Liver (tissue), 9 donors: ENCODE measurements around the gene NGF. TPM values are rescaled to one million over a fixed set of nuclear protein-coding genes. Genes with fewer than 3 reads are reported as not detected.

ENCODE experiments used
- DNase-seq: peaks from one replicate; pipeline ENCODE4 v3.0.0-alpha.2; 2017; ENCODE audit warnings: low spot score
- H3K27ac ChIP-seq, 2 donors: one replicate each; pipeline ENCODE4 v1.7.0; 2013; ENCODE audit warnings: inconsistent platforms in 2 of 2, low read length in 2 of 2, control low read depth in 1 of 2, low read depth in 1 of 2, mild to moderate bottlenecking in 1 of 2
- H3K27me3 ChIP-seq, 4 donors: one replicate each; pipeline versions ENCODE4 v1.6.1 to v1.7.0; 2013; ENCODE audit warnings: low read length in 3 of 4, inconsistent platforms in 1 of 4, mild to moderate bottlenecking in 1 of 4, moderate library complexity in 1 of 4; ENCODE audit not compliant: control insufficient read depth in 4 of 4, insufficient read depth in 4 of 4
- H3K36me3 ChIP-seq, 4 donors: one replicate each; pipeline versions ENCODE4 v1.6.1 to v1.7.0; 2013; ENCODE audit warnings: low read length in 3 of 4, mild to moderate bottlenecking in 3 of 4, low read depth in 1 of 4, moderate library complexity in 1 of 4; ENCODE audit not compliant: control insufficient read depth in 4 of 4, insufficient read depth in 3 of 4
- H3K4me1 ChIP-seq, 4 donors: one replicate each; pipeline versions ENCODE4 v1.6.1 to v1.7.0; 2013; ENCODE audit warnings: low read length in 3 of 4, mild to moderate bottlenecking in 3 of 4, moderate library complexity in 1 of 4; ENCODE audit not compliant: control insufficient read depth in 4 of 4, insufficient read depth in 4 of 4
- H3K4me3 ChIP-seq, 3 donors: one replicate each; pipeline versions ENCODE4 v1.6.1 to v1.7.0; 2013; ENCODE audit warnings: low read length in 3 of 3, control low read depth in 1 of 3, low read depth in 1 of 3, mild to moderate bottlenecking in 1 of 3
- H3K9ac ChIP-seq, 2 donors: one replicate each; pipeline ENCODE4 v1.7.0; 2013; ENCODE audit warnings: low read length in 2 of 2, mild to moderate bottlenecking in 2 of 2, moderate library complexity in 2 of 2, control low read depth in 1 of 2, low read depth in 1 of 2
- H3K9me3 ChIP-seq, 4 donors: one replicate each; pipeline versions ENCODE4 v1.6.1 to v1.7.0; 2013; ENCODE audit warnings: low read length in 3 of 4; ENCODE audit not compliant: control insufficient read depth in 4 of 4
- CTCF ChIP-seq: fragments of 150-350 bp; IDR thresholded peaks from 2 replicates; pipeline ENCODE4 v1.5.1; 2017; ENCODE audit warnings: improper control_type of control experiment, low read depth, low read length; ENCODE audit not compliant: missing input control
- FOXA1 ChIP-seq: IDR thresholded peaks from 2 replicates; pipeline ENCODE4 v1.6.1; 2016; ENCODE audit warnings: antibody characterized with exemption
- FOXA2 ChIP-seq: IDR thresholded peaks from 2 replicates; pipeline ENCODE4 v1.6.1; 2016; ENCODE audit warnings: antibody characterized with exemption
- GABPA ChIP-seq, 2 donors: IDR thresholded peaks in 1 of 2; conservative IDR thresholded peaks in 1 of 2; 2 replicates each; pipeline ENCODE4 v1.6.1; 2016; ENCODE audit warnings: antibody characterized with exemption in 2 of 2, mild to moderate bottlenecking in 1 of 2, moderate library complexity in 1 of 2
- RAD21 ChIP-seq, 2 donors: IDR thresholded peaks; 2 replicates each; pipeline ENCODE4 v1.6.1; 2016; ENCODE audit warnings: antibody characterized with exemption in 2 of 2, mild to moderate bottlenecking in 2 of 2
- REST ChIP-seq: IDR thresholded peaks from 2 replicates; pipeline ENCODE4 v1.6.1; 2016; ENCODE audit warnings: antibody characterized with exemption, mild to moderate bottlenecking
- RXRA ChIP-seq, 2 donors: IDR thresholded peaks; 2 replicates each; pipeline ENCODE4 v1.6.1; 2017 to 2018; ENCODE audit warnings: antibody characterized with exemption in 2 of 2, mild to moderate bottlenecking in 1 of 2
- SP1 ChIP-seq: IDR thresholded peaks from 2 replicates; pipeline ENCODE4 v1.6.1; 2018; ENCODE audit warnings: antibody characterized with exemption, mild to moderate bottlenecking
- TAF1 ChIP-seq: conservative IDR thresholded peaks from 2 replicates; pipeline ENCODE4 v1.6.1; 2016; ENCODE audit warnings: antibody characterized with exemption, mild to moderate bottlenecking
- ZBTB33 ChIP-seq: IDR thresholded peaks from 2 replicates; pipeline ENCODE4 v1.6.1; 2016; ENCODE audit warnings: antibody characterized with exemption
- whole genome bisulfite sequencing: extraction: QIAGEN DNeasy Blood & Tissue Kit; methylation state at CpG from one replicate; pipeline ENCODE4 v1.1.7; 2013; 5-methylcytosine and 5-hydroxymethylcytosine counted together
- polyA plus RNA-seq, 2 donors: library from polyadenylated mRNA; stranded (reverse) in 1 of 2; unstranded in 1 of 2; fragments of 200-250 nt in 1 of 2; fragments of >200 nt in 1 of 2; fragmentation: Nextera tagmentation in 1 of 2; extraction: Ambion mirVana in 1 of 2; gene quantifications; one replicate each; pipeline versions ENCODE4 v1.2.1 to v1.2.3, GENCODE V29; 2013 to 2015
- total RNA-seq, 2 donors: library from RNA; depleted of rRNA; stranded (reverse); fragments of >200 nt; gene quantifications; one replicate each; pipeline ENCODE4 v1.2.3, GENCODE V29; 2014
- donor health status: healthy.
- donor health status: healthy.
- donor health status: healthy.
- donor health status: healthy.
- donor health status: healthy.

The NGF gene
- total and polyA plus RNA-seq, 4 donors, result 0.79 to 2.1 (median 1.2) TPM

- Histone ChIP-seq H3K36me3 (no peaks in the 10 kb centered on the region), H3K27me3 (peaks cover 0 to 19% (median 5%) of the 10 kb centered on the region in 4 donors), H3K4me3 (no peak overlapping the region), H3K9ac (no peak overlapping the region), H3K9me3 (no peaks in the 10 kb centered on the region), H3K27ac (no peak overlapping the region), H3K4me1 (peaks cover 0 to 6% (median 0%) of the 10 kb centered on the region in 4 donors)
- DNase-seq, result no peak
- 70% methylated on average over 2 of the region's 2 CpGs for whole genome bisulfite sequencing
- no peak for TF ChIP-seq TAF1
- no peak for TF ChIP-seq FOXA2
- no peak for TF ChIP-seq FOXA1
- TF ChIP-seq REST, result no peak
These were observed 3.9 kb upstream of the NGF start for GRCh38 chr1:115341948-115342347.

- Histone ChIP-seq H3K27me3 (peaks cover 0 to 26% (median 8%) of the 10 kb centered on the region in 4 donors), H3K9ac (no peak overlapping the region), H3K36me3 (no peaks in the 10 kb centered on the region), H3K4me1 (peaks cover 0 to 6% (median 0%) of the 10 kb centered on the region in 4 donors), H3K27ac (no peak overlapping the region), H3K9me3 (no peaks in the 10 kb centered on the region), H3K4me3 (no peak overlapping the region)
- no peak for TF ChIP-seq ZBTB33
- no peak for TF ChIP-seq GABPA (IDR thresholded peaks at IDR 0.05 in 1 of 2, conservative IDR thresholded peaks at IDR 0.05 in 1 of 2)
- TF ChIP-seq SP1, result no peak
- peak in 1 of 2 donors; percentile 26 for TF ChIP-seq RAD21 (IDR thresholded peaks at IDR 0.05)
- TF ChIP-seq CTCF, result no peak
- DNase-seq, result no peak
- WGBS, result 58% methylated on average over 3 of the region's 3 CpGs
These were observed 2.8 kb upstream of the NGF start for GRCh38 chr1:115340879-115341278.

GRCh38 chr1:115338457-115338820 lies 390 bp upstream of the NGF start:
- TF ChIP-seq SP1 (no peak), CTCF (no peak), RXRA (IDR thresholded peaks at IDR 0.05) (no peak)
- Histone ChIP-seq H3K4me3 (peak overlapping the region in 1 of 3 donors; percentile 36), H3K9me3 (no peaks in the 10 kb centered on the region), H3K4me1 (peaks cover 0 to 6% (median 0%) of the 10 kb centered on the region in 4 donors), H3K9ac (no peak overlapping the region), H3K36me3 (no peaks in the 10 kb centered on the region), H3K27ac (peak overlapping the region in 1 of 2 donors; percentile 6), H3K27me3 (peaks cover 0 to 28% (median 10%) of the 10 kb centered on the region in 4 donors)
- 15% methylated on average over 25 of the region's 25 CpGs for WGBS
- no peak for DNase-seq
